ENCODE results near the gene GYS1.
"Not testable (repeated sequence)": the region's sequence is repeated elsewhere in the genome, so short reads cannot be mapped to it uniquely, and the experiment has no call there.

The GYS1 gene

DNA sequence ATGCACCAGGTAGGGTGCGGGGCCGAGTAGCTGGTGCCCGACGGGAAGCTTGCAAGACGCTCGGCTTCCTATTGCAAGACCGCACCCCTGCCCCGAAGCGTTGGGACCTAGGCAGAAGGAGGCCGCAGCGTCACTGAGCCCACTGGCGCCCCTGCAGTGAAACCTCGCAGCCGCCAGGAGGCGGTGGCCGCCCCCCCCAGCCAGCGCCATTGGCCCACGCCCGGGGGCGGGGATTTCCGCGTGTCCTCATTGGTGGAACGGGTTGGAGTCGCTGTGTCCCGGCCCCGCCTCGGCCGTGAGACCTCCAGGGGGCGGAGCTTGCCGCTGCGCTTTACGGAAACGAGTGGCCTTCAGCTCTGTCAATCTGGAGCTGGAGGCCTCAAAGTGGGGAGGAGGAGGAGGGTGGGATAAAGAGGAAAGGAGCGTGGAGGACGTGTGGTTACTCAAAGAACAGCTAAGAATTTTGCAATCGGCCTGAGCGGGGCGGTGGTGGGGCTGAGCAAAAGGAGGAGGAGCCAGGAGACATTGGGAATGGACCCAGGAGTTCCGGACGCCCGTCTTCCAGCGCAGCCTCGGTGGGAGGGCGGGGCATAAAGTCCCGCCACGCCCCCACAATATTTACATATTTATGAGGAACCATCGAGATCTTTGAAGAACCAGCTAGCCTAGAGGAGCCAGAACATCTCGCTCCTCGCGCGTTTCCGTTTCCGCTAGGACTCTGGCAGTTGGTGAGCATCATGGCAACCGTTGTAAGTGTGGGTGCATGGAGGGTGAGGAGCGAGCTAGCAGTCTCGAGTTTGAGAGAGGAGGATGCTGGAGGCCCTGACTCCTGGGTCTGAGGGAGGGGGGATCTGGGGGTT is at the start of gene GYS1, which contains the start of gene RUVBL2:
Gene GYS1 (minus strand): TSS at position 135 of the 860 bp plus-strand sequence. CDS start 197 bp downstream, outside the sequence.
Gene RUVBL2 (plus strand): TSS at position 713 of the 860 bp plus-strand sequence. CDS start 25 bp downstream, at position 738.
- Mint-ChIP-seq H3K27me3 (no peaks in the 10 kb centered on the region), H3K36me3 (peaks cover 6% of the 10 kb centered on the region), H3K4me1 (ENCODE audit: low read depth) (peaks cover 33% of the 10 kb centered on the region), H3K4me3 (peak within 1 kb of the TSS; percentile 97), H3K27ac (peak within 1 kb of the TSS; percentile 98), H3K9me3 (ENCODE audit: low read depth) (no peaks in the 10 kb centered on the region)

DNA sequence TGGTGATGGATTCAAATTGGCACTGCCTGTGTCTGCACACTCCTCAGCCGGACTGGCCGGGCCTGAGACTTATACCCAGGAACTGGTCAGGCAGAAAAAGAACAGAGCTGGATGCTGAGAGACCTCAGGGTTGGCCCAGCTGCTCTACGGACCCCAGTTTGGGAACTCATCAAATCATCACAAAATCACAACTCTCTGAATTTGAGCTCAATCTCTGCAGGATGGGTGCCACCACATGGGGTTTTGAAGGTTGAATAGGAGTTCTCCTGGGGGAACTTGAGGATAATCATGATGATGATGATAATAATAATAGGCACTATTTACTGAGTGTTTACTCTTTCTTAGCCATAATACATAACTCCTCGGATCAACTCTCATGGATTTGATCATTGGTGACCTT is 49.6 kb upstream of the GYS1 start:
- not testable (repeated sequence) for H3K27ac Mint-ChIP-seq; H3K9me3 Mint-ChIP-seq (ENCODE audit: low read depth); H3K27me3 Mint-ChIP-seq; H3K4me1 Mint-ChIP-seq (ENCODE audit: low read depth); H3K4me3 Mint-ChIP-seq; H3K36me3 Mint-ChIP-seq

DNA sequence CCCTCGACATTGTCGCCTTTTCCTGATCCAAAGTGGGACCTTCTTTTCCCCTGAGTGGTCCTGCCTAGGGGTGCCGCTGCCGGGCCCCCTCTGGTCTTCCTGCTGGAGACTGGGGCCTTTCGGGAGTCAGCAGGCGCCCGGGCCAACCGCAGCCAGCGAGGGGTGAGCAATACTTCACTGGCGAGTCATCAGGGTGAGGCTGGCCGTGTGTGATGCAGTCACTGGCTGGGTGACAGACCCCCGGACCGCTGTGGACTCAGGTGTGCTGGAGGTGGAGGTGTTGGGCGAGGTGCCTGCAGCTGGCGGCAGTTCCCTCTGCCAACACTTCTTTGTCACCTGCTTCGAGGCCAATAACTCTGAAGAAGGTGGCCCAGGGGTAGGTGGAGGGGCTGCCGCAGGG is 49.1 kb upstream of the GYS1 start:
- no peak overlapping the region for H3K27ac Mint-ChIP-seq
- no peaks in the 10 kb centered on the region for H3K9me3 Mint-ChIP-seq (ENCODE audit: low read depth)
- H3K4me1 Mint-ChIP-seq (ENCODE audit: low read depth) = no peaks in the 10 kb centered on the region
- no peaks in the 10 kb centered on the region for H3K27me3 Mint-ChIP-seq
- no peak overlapping the region for H3K4me3 Mint-ChIP-seq
- H3K36me3 Mint-ChIP-seq = no peaks in the 10 kb centered on the region

DNA sequence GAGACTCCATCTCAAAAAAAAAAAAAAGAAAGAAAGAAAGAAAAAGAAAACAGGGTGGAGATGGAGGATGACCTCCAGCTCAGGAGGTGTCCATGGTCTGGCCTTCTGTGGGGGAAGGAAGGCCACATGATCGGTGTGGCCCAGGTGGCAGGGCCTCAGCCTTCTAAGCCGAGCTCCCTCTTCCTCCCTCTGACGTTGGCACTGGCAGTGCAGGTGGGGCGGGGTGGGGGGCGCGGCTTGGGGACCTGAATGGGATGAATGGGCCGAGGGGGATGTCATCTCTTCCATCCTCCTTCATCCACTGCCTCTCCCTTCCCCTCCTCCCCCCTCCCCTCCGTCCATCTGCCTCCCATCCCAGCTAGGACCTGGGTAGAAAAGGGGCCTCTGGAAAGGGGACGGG is 46.6 kb upstream of the GYS1 start:
- not testable (repeated sequence) for H3K4me3 Mint-ChIP-seq; H3K27ac Mint-ChIP-seq; H3K27me3 Mint-ChIP-seq; H3K9me3 Mint-ChIP-seq (ENCODE audit: low read depth); H3K36me3 Mint-ChIP-seq; H3K4me1 Mint-ChIP-seq (ENCODE audit: low read depth)

DNA sequence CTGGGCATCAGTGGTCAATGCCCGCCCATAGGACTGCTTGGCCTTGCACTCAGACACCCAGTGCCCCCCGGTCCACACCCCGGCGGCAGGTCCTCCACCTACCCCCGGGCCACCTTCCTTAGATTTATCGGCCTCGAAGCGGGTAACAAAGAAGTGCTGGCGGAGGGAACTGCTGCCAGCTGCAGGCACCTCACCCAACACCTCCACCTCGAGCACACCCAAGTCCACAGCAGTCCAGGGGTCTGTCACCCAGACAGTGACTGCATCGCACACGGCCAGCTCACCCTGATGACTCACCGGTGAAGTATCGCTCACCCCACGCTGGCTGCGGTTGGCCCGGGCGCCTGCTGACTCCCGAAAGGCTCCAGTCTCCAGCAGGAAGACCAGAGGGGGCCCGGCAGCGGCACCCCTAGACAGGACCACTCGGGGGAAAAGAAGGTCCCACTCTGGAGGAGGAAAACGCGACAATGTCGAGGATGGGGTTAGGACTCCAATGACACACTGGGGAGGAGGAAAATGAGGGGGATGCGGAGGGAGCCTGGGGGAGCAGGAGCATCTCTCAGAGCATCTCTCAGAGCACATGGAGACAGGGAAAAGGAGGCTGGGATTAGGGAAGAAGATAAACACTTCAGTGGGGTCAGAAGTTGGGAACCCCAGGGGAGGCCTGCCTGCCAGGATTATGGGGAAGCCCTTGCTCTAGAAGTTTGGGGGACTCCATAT is 45.6 kb upstream of the GYS1 start:
- not testable (repeated sequence) for H3K9me3 Mint-ChIP-seq (ENCODE audit: low read depth); H3K4me1 Mint-ChIP-seq (ENCODE audit: low read depth); H3K36me3 Mint-ChIP-seq

DNA sequence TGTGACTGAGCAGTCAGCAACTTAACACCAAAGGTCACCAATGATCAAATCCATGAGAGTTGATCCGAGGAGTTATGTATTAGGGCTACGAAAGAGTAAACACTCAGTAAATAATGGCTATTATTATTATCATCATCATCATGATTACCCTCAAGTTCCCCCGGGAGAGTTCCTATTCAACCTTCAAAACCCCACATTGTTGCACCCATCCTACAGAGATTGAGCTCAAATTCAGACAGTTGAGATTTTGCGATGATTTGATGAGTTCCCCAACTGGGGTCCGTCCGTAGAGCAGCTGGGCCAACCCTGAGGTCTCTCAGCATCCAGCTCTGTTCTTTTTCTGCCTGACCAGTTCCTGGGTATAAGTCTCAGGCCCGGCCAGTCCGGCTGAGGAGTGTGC is 45.0 kb upstream of the GYS1 start:
- not testable (repeated sequence) for H3K27ac Mint-ChIP-seq; H3K4me1 Mint-ChIP-seq (ENCODE audit: low read depth); H3K9me3 Mint-ChIP-seq (ENCODE audit: low read depth); H3K27me3 Mint-ChIP-seq; H3K4me3 Mint-ChIP-seq; H3K36me3 Mint-ChIP-seq

More for the DNA sequence above, 45.6 kb upstream of the GYS1 start:
- H3K4me3 Mint-ChIP-seq, H3K27me3 Mint-ChIP-seq, H3K27ac Mint-ChIP-seq: not testable (repeated sequence)

DNA sequence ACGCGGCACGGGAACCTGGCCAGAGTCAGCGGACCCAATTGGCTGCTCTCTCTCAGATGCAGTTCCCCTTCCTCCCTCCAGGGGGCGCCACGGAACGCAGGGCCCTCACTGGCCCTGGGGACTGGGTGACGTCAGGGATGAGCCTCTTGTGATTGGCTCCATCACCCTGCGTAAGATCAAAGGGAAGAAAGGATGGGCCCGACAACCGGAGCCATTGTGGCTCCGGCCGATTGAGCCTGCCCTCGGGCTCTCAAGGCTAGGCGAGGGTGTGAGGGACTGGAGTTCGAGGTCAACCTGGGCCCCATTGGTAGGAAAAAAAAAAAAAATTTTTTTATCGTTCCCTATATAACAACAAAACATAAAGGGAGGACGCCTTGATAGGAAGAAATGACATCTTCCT is 43.7 kb upstream of the GYS1 start, which contains the start of gene CGB1:
Gene CGB1 (minus strand): TSS at position 81 of the 400 bp plus-strand sequence. CDS start 184 bp downstream, outside the sequence.
- H3K27ac Mint-ChIP-seq; H3K4me1 Mint-ChIP-seq (ENCODE audit: low read depth); H3K27me3 Mint-ChIP-seq; H3K36me3 Mint-ChIP-seq; H3K9me3 Mint-ChIP-seq (ENCODE audit: low read depth); H3K4me3 Mint-ChIP-seq: not testable (repeated sequence)

DNA sequence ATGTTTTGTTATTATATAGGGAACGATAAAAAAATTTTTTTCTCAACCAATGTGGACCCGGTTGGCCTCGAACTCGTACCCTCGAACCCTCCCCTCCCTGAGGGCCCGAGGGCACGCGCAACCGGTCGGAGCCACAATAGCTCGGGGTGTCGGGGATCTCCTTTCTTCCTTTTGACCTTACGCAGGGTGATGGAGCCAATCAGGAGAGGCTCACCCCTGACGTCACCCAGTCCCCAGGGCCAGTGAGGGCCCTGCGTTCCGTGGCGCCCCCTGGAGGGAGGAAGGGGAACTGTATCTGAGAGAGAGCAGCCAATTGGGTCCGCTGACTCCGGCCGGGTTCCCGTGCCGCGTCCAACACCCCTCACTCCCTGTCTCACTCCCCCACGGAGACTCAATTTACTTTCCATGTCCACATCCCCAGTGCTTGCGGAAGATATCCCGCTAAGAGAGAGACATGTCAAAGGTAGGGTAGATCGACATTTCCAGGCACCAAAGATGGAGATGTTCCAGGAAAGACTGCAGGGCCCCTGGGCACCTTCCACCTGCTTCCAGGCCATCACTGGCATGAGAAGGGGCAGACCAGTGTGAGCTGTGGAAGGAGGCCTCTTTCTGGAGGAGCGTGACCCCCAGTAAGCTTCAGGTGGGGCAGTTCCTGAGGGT is 38.7 kb upstream of the GYS1 start, which contains the start of gene CGB2:
Gene CGB2 (plus strand): TSS at position 249 of the 660 bp plus-strand sequence. CDS start 206 bp downstream, at position 455.
- H3K9me3 Mint-ChIP-seq (ENCODE audit: low read depth); H3K27ac Mint-ChIP-seq; H3K27me3 Mint-ChIP-seq; H3K4me1 Mint-ChIP-seq (ENCODE audit: low read depth); H3K36me3 Mint-ChIP-seq; H3K4me3 Mint-ChIP-seq: not testable (repeated sequence)

DNA sequence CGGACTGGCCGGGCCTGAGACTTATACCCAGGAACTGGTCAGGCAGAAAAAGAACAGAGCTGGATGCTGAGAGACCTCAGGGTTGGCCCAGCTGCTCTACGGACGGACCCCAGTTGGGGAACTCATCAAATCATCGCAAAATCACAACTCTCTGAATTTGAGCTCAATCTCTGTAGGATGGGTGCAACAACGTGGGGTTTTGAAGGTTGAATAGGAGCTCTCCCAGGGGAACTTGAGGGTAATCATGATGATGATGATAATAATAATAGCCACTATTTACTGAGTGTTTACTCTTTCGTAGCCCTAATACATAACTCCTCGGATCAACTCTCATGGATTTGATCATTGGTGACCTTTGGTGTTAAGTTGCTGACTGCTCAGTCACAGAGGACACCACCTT is 37.2 kb upstream of the GYS1 start:
- not testable (repeated sequence) for H3K27me3 Mint-ChIP-seq; H3K4me3 Mint-ChIP-seq; H3K9me3 Mint-ChIP-seq (ENCODE audit: low read depth); H3K27ac Mint-ChIP-seq; H3K36me3 Mint-ChIP-seq; H3K4me1 Mint-ChIP-seq (ENCODE audit: low read depth)

DNA sequence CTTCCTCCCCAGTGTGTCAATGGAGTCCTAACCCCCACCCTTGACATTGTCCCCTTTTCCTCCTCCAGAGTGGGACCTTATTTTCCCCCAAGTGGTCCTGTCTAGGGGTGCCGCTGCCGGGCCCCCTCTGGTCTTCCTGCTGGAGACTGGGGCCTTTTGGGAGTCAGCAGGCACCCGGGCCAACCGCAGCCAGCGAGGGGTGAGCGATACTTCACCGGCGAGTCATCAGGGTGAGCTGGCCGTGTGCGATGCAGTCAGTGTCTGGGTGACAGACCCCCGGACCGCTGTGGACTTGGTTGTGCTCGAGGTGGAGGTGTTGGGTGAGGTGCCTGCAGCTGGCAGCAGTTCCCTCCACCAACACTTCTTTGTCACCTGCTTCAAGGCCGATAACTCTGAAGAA is 36.6 kb upstream of the GYS1 start:
- not testable (repeated sequence) for H3K9me3 Mint-ChIP-seq (ENCODE audit: low read depth); H3K4me3 Mint-ChIP-seq; H3K27me3 Mint-ChIP-seq; H3K4me1 Mint-ChIP-seq (ENCODE audit: low read depth); H3K36me3 Mint-ChIP-seq; H3K27ac Mint-ChIP-seq

DNA sequence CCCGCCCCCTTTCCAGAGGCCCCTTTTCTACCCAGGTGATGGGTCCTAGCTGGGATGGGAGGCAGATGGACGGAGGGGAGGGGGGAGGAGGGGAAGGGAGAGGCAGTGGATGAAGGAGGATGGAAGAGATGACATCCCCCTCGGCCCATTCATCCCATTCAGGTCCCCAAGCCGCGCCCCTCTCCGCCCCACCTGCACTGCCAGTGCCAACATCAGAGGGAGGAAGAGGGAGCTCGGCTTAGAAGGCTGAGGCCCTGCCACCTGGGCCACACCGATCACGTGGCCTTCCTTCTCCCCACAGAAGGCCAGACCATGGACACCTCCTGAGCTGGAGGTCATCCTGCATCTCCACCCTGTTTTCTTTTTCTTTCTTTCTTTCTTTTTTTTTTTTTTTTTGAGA is 35.6 kb upstream of the GYS1 start:
- not testable (repeated sequence) for H3K36me3 Mint-ChIP-seq; H3K4me3 Mint-ChIP-seq; H3K9me3 Mint-ChIP-seq (ENCODE audit: low read depth); H3K27me3 Mint-ChIP-seq; H3K4me1 Mint-ChIP-seq (ENCODE audit: low read depth); H3K27ac Mint-ChIP-seq

DNA sequence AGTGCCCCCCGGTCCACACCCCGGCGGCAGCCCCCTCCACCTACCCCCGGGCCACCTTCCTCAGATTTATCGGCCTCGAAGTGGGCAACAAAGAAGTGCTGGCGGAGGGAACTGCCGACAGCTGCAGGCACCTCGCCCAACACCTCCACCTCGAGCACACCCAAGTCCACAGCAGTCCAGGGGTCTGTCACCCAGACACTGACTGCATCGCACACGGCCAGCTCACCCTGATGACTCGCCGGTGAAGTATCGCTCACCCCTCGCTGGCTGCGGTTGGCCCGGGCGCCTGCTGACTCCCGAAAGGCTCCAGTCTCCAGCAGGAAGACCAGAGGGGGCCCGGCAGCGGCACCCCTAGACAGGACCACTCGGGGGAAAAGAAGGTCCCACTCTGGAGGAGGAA is 32.5 kb upstream of the GYS1 start:
- H3K36me3 Mint-ChIP-seq; H3K4me1 Mint-ChIP-seq (ENCODE audit: low read depth); H3K27ac Mint-ChIP-seq; H3K27me3 Mint-ChIP-seq; H3K9me3 Mint-ChIP-seq (ENCODE audit: low read depth); H3K4me3 Mint-ChIP-seq: not testable (repeated sequence)

DNA sequence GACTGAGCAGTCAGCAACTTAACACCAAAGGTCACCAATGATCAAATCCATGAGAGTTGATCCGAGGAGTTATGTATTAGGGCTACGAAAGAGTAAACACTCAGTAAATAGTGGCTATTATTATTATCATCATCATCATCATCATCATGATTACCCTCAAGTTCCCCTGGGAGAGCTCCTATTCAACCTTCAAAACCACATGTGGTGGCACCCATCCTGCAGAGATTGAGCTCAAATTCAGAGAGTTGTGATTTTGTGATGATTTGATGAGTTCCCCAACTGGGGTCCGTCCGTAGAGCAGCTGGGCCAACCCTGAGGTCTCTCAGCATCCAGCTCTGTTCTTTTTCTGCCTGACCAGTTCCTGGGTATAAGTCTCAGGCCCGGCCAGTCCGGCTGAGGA is 32.0 kb upstream of the GYS1 start:
- not testable (repeated sequence) for H3K9me3 Mint-ChIP-seq (ENCODE audit: low read depth); H3K36me3 Mint-ChIP-seq; H3K27me3 Mint-ChIP-seq; H3K27ac Mint-ChIP-seq; H3K4me3 Mint-ChIP-seq; H3K4me1 Mint-ChIP-seq (ENCODE audit: low read depth)

DNA sequence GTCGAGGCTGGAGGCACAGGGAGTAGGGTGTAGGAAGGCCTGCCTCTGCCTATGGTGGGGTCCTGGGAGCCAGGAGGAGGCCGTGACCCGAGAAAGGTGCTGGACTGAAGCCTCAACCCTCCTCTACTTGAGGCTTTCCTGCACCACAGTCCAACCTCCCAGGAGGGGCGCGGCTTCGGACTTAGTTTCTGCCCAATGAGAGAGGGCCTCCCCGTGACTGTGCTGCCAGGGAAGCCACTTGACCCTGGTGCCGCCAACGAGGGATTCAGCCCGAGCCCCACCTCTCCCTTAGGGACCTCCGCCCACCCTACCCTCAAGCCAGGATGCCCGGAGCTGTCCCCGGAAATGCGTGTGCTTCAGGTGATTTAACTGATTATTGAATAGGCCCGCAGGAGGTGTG is 31.1 kb upstream of the GYS1 start, which contains the start of gene CGB3:
Gene CGB3 (minus strand): TSS at position 101 of the 400 bp plus-strand sequence. CDS start 362 bp downstream, outside the sequence.
- H3K36me3 Mint-ChIP-seq; H3K27me3 Mint-ChIP-seq; H3K4me1 Mint-ChIP-seq (ENCODE audit: low read depth); H3K27ac Mint-ChIP-seq; H3K4me3 Mint-ChIP-seq; H3K9me3 Mint-ChIP-seq (ENCODE audit: low read depth): not testable (repeated sequence)

DNA sequence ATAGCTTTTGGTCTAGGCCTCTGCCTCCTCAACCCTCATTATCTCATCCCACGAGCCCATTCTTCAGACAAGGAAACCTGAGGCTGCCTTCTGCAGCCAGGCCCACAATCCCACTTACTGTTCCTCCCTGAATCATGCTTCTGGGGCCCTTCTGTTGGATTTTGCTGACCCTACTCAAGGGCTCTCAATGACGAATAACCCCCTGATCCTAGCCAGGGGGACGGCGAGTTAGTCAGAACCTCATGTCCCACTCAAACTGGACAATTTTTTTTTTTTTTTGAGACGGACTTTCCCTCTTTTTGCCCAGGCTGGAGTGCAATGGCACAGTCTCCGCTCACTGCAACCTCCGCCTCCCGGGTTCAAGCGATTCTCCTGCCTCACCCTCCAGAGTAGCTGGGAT is 29.0 kb upstream of the GYS1 start:
- no peaks in the 10 kb centered on the region for H3K27me3 Mint-ChIP-seq
- no peaks in the 10 kb centered on the region for H3K9me3 Mint-ChIP-seq (ENCODE audit: low read depth)
- no peak overlapping the region for H3K27ac Mint-ChIP-seq
- no peaks in the 10 kb centered on the region for H3K36me3 Mint-ChIP-seq
- peaks cover 13% of the 10 kb centered on the region for H3K4me1 Mint-ChIP-seq (ENCODE audit: low read depth)
- H3K4me3 Mint-ChIP-seq = no peak overlapping the region

Data from activated naive CD8-positive, alpha-beta T cell (primary cell).